ENCODE measurements around the gene UNC5CL.

The UNC5CL gene, protein sequence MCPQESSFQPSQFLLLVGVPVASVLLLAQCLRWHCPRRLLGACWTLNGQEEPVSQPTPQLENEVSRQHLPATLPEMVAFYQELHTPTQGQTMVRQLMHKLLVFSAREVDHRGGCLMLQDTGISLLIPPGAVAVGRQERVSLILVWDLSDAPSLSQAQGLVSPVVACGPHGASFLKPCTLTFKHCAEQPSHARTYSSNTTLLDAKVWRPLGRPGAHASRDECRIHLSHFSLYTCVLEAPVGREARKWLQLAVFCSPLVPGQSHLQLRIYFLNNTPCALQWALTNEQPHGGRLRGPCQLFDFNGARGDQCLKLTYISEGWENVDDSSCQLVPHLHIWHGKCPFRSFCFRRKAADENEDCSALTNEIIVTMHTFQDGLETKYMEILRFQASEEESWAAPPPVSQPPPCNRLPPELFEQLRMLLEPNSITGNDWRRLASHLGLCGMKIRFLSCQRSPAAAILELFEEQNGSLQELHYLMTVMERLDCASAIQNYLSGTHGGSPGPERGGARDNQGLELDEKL

DNA sequence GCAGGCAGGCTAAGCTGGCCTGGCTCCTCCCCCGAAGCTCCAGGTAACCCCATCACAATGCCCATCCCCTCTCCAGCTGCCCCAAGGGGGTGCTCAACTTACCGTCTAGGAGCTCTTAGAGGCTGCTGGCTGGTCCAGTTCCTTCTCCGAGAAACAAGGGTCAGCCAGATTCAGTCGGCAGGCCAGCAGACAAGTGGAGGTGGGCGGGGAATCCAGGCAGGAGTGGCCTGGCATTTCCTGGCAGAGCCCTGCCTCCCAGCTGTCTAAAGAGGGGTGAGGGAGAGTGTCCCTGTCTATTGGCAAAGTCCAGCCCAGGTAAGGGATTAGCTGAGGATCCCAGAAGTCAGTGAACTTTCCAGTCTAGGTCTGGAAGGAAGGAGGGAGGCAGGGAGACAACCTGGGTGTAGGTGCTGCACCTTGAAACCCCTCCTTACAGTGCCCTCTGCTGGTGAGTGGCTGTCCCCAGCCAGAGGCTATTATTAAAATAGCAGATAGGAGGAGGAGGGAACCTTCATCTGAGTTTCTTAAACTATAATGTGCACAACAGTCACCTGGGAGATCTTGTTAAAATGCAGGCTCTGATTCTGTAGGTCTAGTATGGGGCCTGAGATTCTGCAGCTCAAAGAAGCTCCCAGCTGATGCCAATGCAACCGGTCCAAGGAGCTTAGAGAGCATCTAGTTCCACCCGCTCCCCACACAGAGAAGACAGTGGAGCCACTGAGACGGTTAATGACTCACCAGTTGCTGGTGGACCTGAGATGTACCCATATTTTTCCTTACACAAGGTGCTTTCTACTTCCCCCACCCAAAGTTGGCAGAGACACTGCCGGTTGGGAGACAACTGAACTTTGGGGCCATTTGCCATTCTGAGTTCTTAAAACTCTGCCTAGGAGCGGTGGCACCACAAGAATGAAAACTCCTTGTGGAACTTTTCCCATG is at the start of gene UNC5CL:
Gene UNC5CL (minus strand): TSS at position 162 of the 939 bp plus-strand sequence. CDS start 4,147 bp downstream, outside the sequence.
- in situ Hi-C loops (cut with HindIII; ENCODE audit: low sequenced_read_pairs), result no loop called here

- in situ Hi-C loops (cut with HindIII; ENCODE audit: low sequenced_read_pairs), result no loop called here
These were observed 49.4 kb upstream of the UNC5CL start for GRCh38 chr6:41088451-41088850.

GRCh38 chr6:41085182-41085581 is 46.2 kb upstream of the UNC5CL start:
- in situ Hi-C loops (cut with HindIII; ENCODE audit: low sequenced_read_pairs), result no loop called here

DNA sequence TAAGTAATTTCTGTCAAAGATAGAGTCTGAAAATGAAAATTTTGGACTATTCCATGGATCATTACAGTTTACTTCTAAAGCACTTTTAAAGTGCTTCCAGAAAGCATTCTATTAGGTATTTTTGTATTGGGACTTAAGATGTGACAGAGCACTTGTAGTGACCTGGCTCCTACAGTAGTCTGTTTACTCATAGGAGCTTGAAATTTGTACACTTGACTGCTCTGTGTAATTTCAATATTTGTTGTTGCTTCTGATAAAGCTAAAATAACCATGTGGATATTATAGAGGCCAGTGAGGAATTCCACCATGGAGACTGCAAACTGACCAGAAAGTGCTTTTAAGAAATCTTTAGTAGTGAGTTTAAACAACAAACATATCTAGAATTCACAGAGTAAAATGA is 44.1 kb upstream of the UNC5CL start:
- in situ Hi-C loops (cut with HindIII; ENCODE audit: low sequenced_read_pairs), result no loop called here

GRCh38 chr6:41080621-41081020 is 41.6 kb upstream of the UNC5CL start:
- in situ Hi-C loops (cut with HindIII; ENCODE audit: low sequenced_read_pairs), result no loop called here

DNA sequence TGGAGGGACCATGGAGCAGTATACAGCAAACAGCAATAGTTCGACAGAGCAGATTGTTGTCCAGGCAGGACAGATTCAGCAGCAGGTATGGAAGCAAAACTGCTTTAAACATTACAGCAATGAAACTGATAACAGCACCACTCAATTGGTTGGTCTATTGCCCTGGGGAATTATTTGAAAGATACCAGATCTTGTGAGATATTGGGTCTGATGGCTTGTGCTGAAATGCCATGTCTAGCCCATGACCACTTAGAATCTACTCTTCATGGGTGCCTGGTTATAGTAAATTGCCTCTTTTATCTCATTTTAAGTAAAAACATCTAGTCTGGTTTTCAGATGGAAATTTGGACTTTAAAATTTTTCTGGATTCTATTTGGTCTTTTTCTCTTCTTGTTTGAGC is 40.1 kb upstream of the UNC5CL start:
- in situ Hi-C loops (cut with HindIII; ENCODE audit: low sequenced_read_pairs), result no loop called here

DNA sequence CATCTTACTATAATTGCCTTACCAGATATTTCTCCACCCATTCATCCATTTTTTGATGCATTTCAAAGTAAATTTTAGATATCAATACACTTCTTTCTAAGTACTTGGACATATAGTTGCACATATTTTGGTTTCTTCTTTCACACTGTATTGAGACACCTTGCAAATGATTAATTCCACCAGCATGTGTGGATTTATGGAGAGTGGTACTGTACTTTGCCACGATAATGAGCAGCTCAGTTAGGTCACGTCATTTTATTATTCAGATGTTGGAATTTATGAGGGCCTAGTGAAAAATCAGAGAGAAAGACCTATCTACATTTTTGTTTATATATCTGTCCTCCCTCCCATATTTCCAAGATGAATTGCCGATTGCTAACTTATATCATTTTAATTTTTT is 39.1 kb upstream of the UNC5CL start:
- in situ Hi-C loops (cut with HindIII; ENCODE audit: low sequenced_read_pairs), result no loop called here

DNA sequence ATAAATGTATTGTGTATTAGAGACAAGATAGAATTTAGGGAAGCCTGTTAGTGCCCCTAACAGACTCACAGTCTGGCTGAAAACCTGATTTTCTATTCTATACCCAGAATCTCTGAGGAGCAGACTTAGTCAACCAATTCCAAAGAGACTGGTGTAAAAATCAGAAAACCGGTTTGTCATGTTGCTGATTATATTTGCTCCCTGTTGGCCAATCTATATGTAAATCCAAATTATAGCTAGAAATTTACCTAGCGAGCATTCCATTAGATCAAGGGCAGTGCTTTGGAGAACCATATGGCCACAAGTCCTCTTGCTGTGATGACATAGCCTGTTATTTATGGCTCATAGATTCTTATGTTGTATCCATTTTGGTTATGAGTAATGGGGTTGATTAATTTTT is 38.5 kb upstream of the UNC5CL start:
- in situ Hi-C loops (cut with HindIII; ENCODE audit: low sequenced_read_pairs), result no loop called here

DNA sequence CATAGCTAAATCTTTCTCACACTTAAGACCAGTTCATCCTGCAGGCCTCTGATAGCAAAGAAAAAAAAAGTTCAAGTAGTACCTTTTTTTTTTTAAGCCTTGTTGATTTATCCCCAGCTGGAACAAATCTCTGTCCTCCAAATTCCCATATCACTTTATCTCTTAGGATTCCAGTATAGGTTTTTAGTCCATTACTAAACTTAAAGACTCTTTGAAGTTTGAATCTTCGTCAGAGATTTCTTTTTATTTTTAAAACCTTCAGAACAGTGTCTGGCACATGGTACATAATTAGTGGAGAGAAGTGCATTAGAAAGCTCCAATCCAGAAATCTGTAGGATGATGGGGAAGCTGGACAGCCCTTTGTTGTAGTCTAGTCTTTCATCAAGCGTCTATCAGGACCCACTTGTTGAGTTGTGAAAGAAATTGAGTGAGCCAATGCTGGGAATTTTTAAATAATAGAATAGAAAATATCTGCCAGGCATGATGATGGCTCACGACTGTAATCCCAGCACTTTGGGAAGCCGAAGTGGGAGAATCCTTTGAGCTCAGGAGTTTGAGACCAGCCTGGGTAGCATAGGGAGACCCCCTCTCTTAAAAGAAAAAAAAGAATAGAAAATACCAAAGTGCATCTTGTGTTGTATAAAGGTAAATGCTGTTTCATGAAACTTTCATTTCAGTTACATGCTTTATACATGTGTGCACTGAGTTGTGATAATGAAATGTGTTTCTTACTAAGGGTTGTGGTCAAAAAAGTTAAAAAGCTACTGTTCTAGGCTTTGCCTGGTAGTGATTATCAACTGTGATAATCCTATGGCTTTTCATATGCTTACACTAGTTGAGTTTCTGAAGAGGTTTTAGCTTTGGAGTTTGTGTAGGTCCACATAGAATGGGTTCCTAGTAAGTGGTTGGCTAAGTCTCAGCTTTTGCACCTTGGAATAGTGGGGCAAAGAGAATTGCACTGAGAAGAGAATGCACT is 36.9 kb upstream of the UNC5CL start:
- in situ Hi-C loops (cut with HindIII; ENCODE audit: low sequenced_read_pairs), result no loop called here

DNA sequence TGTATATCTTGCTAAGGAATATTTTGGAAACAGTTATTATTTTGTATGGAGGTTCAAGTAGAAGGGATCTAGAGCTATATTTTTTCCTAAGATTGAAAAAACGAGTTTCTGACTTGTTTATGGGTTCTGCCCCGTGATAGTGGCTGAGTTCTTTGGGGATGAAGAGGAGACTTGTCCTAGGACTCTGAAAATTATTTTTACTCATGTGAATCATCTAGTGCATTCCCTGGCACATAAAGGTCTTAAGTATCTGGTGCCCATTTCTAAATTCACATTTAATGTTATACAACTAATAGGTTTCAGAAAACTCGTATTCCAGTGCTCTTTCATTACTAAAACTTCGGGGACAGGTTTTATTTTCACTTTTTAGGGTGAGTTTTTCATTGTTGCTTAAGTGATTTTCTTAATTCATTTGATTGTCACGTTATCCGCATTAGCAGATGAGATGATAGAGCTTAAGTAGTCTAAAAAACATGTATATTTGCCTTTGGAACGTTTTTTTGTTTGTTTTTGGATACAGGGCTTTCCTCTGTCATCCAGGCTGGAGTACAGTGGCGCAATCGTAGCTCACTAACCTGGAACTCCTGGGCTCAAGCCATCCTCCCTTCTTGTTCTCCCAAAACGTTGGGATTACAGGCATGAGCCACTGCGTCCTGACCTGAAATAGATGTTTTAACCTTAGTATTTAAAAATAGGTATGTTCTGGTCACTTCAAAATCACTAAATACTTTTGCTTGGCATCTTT is 35.8 kb upstream of the UNC5CL start:
- in situ Hi-C loops (cut with HindIII; ENCODE audit: low sequenced_read_pairs), result no loop called here

DNA sequence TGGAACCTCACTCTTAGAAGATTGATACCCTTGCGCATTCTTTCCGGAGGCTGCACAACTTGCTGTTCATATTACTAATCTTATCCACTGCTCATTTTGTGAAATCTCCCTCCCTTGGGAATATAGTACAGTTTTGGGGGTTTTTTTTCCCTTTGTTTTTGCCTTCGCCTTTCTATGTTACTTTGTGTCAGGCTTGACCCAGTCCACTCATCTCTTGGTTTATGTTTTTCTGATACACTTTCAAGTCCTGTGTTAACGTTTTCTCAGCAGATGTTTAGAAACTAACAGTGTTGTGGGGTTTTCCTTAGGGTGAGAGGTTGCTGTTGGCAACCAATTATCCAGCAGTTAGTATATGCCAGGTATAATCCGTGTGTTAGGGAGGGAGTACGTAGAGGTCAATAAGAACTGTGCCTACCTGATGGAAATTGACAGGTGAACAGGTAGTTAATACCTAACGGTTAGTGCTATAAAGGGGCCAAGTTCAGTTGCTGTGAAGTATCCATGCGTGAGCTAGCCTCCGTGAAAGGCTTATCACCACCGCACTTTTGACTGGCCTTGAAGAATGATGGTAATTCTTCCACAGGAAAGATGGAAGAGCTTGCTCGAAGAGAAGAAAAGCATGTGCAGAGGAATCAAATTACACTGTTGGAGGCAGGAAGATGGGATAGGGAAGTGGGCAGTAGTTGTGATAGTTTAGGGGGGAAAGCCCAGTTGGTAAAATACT is 35.1 kb upstream of the UNC5CL start:
- in situ Hi-C loops (cut with HindIII; ENCODE audit: low sequenced_read_pairs), result no loop called here

DNA sequence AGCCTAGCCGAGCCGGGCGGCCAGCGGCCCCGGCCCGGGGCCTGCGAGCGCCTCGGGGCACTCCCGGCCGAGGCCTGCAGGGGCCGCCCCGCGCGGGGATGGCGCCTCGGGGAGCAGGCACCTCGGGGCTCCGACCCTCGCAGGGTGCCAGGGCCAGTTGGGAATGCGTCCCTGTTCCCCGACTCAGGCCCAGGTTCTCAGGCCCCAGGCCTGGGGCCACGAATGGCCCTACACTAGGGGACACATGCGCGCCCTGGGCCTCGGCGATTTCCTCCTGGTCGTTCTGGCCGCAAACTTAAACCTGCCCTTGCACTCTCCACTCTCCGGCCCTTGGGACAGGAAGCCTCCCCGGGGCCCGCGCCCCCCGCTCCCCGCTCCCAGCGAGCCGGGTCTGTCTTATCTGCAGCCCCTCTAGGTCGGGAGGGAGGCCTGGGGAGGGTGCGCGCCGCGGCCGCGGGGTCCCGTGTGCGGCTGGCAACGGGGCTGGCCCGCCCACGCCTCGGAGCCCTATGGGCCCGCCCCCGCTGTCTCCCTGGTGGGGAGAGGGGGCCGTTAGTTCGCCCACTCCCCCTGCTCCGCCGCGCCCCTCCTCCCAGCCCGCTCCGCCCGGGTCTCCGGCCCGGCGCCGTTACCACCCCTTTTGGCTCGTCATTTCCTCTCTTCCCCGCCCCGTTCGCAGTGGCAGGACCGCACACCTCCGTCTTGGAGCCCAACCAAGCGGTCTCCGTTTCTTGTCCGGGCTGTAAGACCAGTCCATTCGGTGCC is 34.4 kb upstream of the UNC5CL start:
- in situ Hi-C loops (cut with HindIII; ENCODE audit: low sequenced_read_pairs), result no loop called here

DNA sequence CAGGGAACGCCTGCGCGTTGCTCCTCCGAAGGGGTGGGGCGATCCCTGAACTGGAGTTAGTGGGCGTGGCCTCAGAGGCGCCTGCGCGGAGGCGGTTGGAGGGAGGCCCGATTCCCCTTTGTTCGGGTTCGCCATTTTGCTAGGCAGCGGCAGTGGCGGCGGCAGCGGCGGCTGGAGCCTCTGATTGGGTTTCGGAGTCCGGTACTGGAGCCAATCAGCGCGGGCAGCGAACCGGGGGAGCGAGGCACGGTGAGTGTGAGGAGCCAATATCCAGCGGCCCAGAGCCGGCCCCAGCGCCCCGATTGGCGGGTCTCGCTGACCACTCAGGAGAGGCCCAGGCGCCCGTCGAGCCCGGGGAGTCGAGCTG is 33.8 kb upstream of the UNC5CL start, which contains the start of gene NFYA:
Gene NFYA (plus strand): TSS at position 139 of the 367 bp plus-strand sequence. CDS start 6,116 bp downstream, outside the sequence.
- in situ Hi-C loops (cut with HindIII; ENCODE audit: low sequenced_read_pairs), result no loop called here

DNA sequence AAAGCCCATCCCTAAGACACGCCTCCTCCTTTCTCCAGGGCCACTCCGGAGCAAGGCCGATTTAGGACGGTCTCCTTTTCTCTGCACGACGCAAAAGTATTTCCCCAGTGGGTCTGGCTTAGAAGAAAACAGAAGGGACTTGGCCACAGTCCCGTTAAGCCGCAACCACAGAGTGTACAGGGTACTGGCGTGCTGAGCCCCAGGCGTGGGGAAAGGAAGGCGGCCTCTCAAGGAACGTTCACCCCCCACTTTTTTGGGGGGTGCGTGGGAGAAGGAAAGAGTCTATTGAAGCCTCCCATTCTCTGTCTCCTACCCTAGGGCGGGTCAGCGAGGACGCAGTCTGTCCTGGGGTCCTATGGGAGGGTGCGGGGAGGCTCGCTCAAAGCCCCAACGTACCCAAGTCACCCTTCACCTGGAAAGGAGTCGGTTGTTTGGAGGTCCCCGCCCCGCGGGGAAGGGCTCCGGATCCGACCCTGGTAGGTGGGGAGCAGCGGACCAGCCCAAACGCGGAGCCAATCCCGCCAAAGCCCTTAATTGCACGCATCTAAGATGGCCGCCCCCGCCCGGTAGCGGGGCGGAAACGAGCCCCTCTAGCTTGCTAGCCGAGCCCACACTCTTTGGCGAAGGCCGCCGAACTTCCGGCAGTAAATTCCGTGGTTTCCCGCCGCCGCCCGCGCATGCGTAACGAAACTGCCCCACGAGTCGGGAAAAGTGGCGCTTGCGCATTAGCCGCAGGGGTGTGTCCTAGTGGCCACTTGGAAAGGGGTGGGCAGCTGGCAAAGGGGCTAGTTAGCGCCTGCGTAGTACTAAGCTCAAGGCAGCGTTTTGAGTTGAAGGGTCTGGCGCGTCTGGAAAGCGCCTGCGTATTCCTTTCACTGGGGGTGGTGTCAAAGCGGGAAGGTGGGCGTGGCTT is 33.2 kb upstream of the UNC5CL start, which contains the start of gene OARD1:
Gene OARD1 (minus strand): TSS at position 434 of the 913 bp plus-strand sequence. CDS start 722 bp downstream, outside the sequence.
- in situ Hi-C loops (cut with HindIII; ENCODE audit: low sequenced_read_pairs), result no loop called here

DNA sequence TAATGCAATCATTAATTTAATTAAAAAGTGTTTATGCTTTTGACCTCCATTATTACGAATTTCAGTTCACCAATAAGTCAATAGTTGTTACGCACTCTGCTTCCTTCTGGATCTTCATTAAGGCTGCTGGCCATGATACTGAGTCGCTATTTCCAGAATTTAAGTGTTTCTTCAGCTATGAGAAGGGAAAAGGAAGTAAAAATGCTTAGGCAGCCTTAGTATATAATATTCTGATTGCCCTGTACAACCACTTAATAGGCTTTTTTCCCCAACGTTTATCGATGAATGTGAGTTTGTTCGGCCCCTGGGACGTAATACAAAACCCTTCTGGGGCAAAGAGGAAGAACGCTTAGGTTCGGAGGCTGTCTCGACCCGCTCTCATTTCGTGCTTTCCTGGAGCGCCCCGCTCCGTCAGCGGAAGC is 32.5 kb upstream of the UNC5CL start:
- in situ Hi-C loops (cut with HindIII; ENCODE audit: low sequenced_read_pairs), result no loop called here

DNA sequence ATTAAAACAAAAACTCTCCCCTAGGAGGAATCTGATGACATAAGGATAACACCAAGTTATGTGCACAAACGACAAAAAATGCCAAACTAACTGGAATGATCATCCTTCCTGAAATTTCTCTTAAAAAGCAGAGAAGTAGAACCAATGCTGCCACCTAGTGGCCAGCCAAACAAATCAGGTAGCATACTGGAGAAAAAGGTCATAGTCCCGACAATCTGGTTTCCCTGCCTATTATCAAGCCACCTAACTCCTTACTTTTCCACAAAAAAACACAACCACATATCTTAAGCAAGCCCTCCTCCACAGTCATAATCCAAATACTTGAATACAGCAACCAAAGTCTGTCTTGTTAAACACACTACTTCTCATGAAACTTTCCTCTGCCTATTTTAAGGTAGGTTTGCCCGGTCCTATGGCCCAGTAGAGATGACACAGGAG is 27.9 kb upstream of the UNC5CL start:
- in situ Hi-C loops (cut with HindIII; ENCODE audit: low sequenced_read_pairs), result no loop called here

GRCh38 chr6:41065550-41066026 is 26.6 kb upstream of the UNC5CL start:
- in situ Hi-C loops (cut with HindIII; ENCODE audit: low sequenced_read_pairs), result no loop called here
